Testis (tissue), 2 donors: ENCODE results near the gene GPX7.

Experiments
- CTCF ChIP-seq, 3 experiments: fragments of 450-650 bp in 2 of 3; fragments of 200-600 bp in 1 of 3; sonication (generic) in 1 of 3; IDR thresholded peaks; one replicate each; pipeline ENCODE4 v1.5.1; 2016 to 2019; ENCODE audit warnings: antibody characterized with exemption in 3 of 3, mild to moderate bottlenecking in 2 of 3, moderate library complexity in 1 of 3
- POLR2A ChIP-seq: fragments of 450-650 bp; IDR thresholded peaks from one replicate; pipeline ENCODE4 v1.6.1; 2017; ENCODE audit warnings: antibody characterized with exemption, mild to moderate bottlenecking, moderate library complexity

DNA sequence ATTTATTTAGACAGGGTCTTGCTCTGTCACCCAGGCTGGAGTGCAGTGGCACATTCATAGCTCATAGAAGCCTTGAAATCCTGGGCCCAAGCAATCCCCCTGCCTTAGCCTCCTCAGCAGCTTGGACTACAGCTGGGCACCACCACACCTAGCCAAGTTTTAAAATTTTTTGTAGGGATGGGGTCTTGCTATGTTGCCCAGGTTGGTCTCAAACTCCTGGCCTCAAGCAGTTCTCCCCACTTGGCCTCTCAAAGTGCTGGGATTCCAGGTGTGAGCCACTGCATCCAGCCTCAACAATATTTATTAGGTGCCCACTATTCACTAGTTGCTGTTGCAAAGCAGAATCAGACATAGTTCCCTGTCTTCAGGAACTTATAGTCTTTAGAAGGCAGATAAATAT, 14.1 kb upstream of the GPX7 start:
- no peak for TF ChIP-seq CTCF (IDR thresholded peaks at IDR 0.05)
- no peak for TF ChIP-seq POLR2A
